Astrocyte (in vitro differentiated cells and primary cell): ENCODE measurements around the gene FASTKD1.
"Not testable (repeated sequence)": the region's sequence is repeated elsewhere in the genome, so short reads cannot be mapped to it uniquely, and the experiment has no call there.

Source experiments
- CTCF ChIP-seq: IDR thresholded peaks from 2 replicates; pipeline ENCODE4 v1.5.1; 2011; ENCODE audit warnings: low read depth, mild to moderate bottlenecking, inconsistent platforms, low read length, moderate library complexity; ENCODE audit not compliant: insufficient read depth
- EZH2 ChIP-seq: IDR thresholded peaks from 2 replicates; pipeline ENCODE4 v1.6.1; 2012; ENCODE audit warnings: mild to moderate bottlenecking, low read length, inconsistent platforms; ENCODE audit not compliant: insufficient read depth

- TF ChIP-seq CTCF, EZH2: not testable (repeated sequence)
Observed at GRCh38 chr2:169596546-169596945, 22.9 kb upstream of the FASTKD1 start.
